ENCODE measurements around the gene EXT2. TPM values are rescaled to one million over a fixed set of nuclear protein-coding genes. Genes with fewer than 3 reads are reported as not detected.
A peak's percentile ranks its signal among the peaks of the same experiment; 100 is the strongest.

Gene EXT2
- total RNA-seq, 1 experiment from 2014 or later = 42.9 TPM

- no peak overlapping the region for H2BK120ac ChIP-seq (ENCODE audit: low read depth, low read length, poor library complexity, severe bottlenecking)
- no CpG with 5 or more reads among the region's 3 CpGs for WGBS (ENCODE audit: extremely low coverage, insufficient read length, low lambda C conversion rate)
- no peak overlapping the region for H3K4ac ChIP-seq (ENCODE audit: low read depth, low read length)
- H3K14ac ChIP-seq (ENCODE audit: insufficient read depth, low read length) = no peak overlapping the region
- H4K91ac ChIP-seq (ENCODE audit: insufficient read length, low read depth, low read length) = no peak overlapping the region
- no peak overlapping the region for H4K5ac ChIP-seq (ENCODE audit: insufficient read length, low read depth, low read length)
- Mint-ChIP-seq H3K36me3 (ENCODE audit: insufficient read depth in 1 of 3, low read depth in 3 of 3) (peaks cover 5 to 6% (median 5%) of the 10 kb centered on the region in 3 experiments; a peak in 5 of 7 replicates), H3K4me1 (peaks cover 18 to 21% of the 10 kb centered on the region in 2 experiments), H3K4me3 (no peak overlapping the region), H3K27ac (peak overlapping the region in 2 of 3 experiments; percentile 14 to 50; a peak in 4 of 7 replicates), H3K27me3 (ENCODE audit: low read depth) (no peaks in the 10 kb centered on the region), H3K9me3 (no peaks in the 10 kb centered on the region; a peak in 1 of 5 replicates)
- H3T11ph ChIP-seq (ENCODE audit: low read length) = no peak overlapping the region
- H3K18ac ChIP-seq (ENCODE audit: insufficient read length, low read depth, low read length) = no peak overlapping the region
- no peak overlapping the region for H2BK15ac ChIP-seq (ENCODE audit: low read depth, low read length)
- H4K8ac ChIP-seq (replicated peaks; ENCODE audit: insufficient read length, low read depth, low read length) = no peak overlapping the region
- no peak overlapping the region for H3K56ac ChIP-seq (ENCODE audit: insufficient read length, low read depth, low read length)
- no peak overlapping the region for H2BK5ac ChIP-seq (ENCODE audit: insufficient read length, low read length)
- H3K79me2 ChIP-seq (ENCODE audit: insufficient read depth, low read length) = no peaks in the 10 kb centered on the region
- H3K4me2 ChIP-seq (ENCODE audit: insufficient read depth, insufficient read length, low read length) = no peak overlapping the region
- H2AFZ ChIP-seq (ENCODE audit: low read length) = no peak overlapping the region
- no peak overlapping the region for H2BK12ac ChIP-seq (ENCODE audit: insufficient read length, low read depth, low read length)
- H3K9ac ChIP-seq (ENCODE audit: extremely low read depth, insufficient read length, low read length) = no peak overlapping the region
- no peak overlapping the region for H2BK20ac ChIP-seq (ENCODE audit: low read depth, low read length, poor library complexity, severe bottlenecking)
- H2AK5ac ChIP-seq (ENCODE audit: insufficient read length, low read length) = no peak overlapping the region
- H3K4me1 ChIP-seq (ENCODE audit: insufficient read depth, low read length) = peaks cover 7% of the 10 kb centered on the region
- H3K27ac ChIP-seq (ENCODE audit: insufficient read length, low read depth, low read length) = no peak overlapping the region
- no peaks in the 10 kb centered on the region for H3K9me3 ChIP-seq (ENCODE audit: control insufficient read depth, low read depth, low read length)
- no peak for DNase-seq
- no peaks in the 10 kb centered on the region for H4K20me1 ChIP-seq (ENCODE audit: control insufficient read depth, insufficient read depth, insufficient read length)
- no peak for TF ChIP-seq CTCF (conservative IDR thresholded peaks at IDR 0.05)
- H3K23ac ChIP-seq (ENCODE audit: insufficient read length, low read depth, low read length) = no peak overlapping the region
- H3K23me2 ChIP-seq (ENCODE audit: insufficient read length, low read depth, low read length, poor library complexity, severe bottlenecking) = no peaks in the 10 kb centered on the region
- no peaks in the 10 kb centered on the region for H3K27me3 ChIP-seq (ENCODE audit: insufficient read depth, low read length)
- H3K79me1 ChIP-seq (ENCODE audit: insufficient read depth, low read depth, low read length, poor library complexity, severe bottlenecking) = no peaks in the 10 kb centered on the region
Observed at GRCh38 chr11:44172966-44173365, 77.5 kb downstream of the EXT2 start.
